NT2/D1 (cell line): Measurements from ENCODE around the gene SYNDIG1.

Source experiments
- SUZ12 ChIP-seq: IDR thresholded peaks from 2 replicates; pipeline ENCODE4 v1.6.1; 2011; ENCODE audit not compliant: insufficient read length, insufficient read depth; ENCODE audit errors: extremely low read depth
- YY1 ChIP-seq: IDR thresholded peaks from 2 replicates; pipeline ENCODE4 v1.6.1; 2011; ENCODE audit not compliant: insufficient read length, insufficient read depth
- ZNF274 ChIP-seq: IDR thresholded peaks from 2 replicates; pipeline ENCODE4 v1.6.1; 2011; ENCODE audit warnings: mild to moderate bottlenecking, low read depth, low read length

DNA sequence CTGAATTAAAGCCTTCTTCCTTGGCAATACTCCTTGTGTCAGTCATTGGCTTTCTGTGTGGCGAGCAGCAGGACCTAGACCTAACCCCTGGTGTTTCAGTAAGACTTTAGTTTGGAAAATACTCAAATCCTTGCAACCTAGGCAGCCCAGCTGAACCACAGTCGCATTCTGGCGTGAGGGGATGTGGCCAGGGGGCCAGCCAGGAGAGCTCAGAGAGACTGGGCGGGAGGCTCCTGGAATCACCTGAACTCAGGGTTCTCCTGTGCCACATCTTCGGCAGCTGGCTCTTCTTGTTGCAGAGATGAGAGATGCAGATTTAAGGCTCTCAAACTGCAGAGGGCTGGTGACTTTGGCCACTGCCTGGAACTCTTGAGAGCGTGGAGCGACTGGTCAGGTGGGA lies 102.7 kb downstream of the SYNDIG1 start:
- TF ChIP-seq SUZ12 (no peak), ZNF274 (no peak), YY1 (no peak)
